Mesendoderm (in vitro differentiated cells): ENCODE data around the gene BEST3. TPM values are rescaled to one million over a fixed set of nuclear protein-coding genes. Genes with fewer than 3 reads are reported as not detected.

Source experiments
- DNase-seq: peaks from one replicate; pipeline ENCODE4 v3.0.0; 2013
- H2AK5ac ChIP-seq: 2 replicates; pipeline ENCODE4 v1.6.1; 2013; ENCODE audit warnings: low read length, inconsistent platforms
- H2BK120ac ChIP-seq: 2 replicates; pipeline ENCODE4 v1.6.1; 2013; ENCODE audit warnings: low read depth, mild to moderate bottlenecking, low read length, moderate library complexity, mixed read lengths
- H2BK15ac ChIP-seq: replicated peaks from 2 replicates; pipeline ENCODE4 v1.6.1; 2013; ENCODE audit warnings: low read depth, mild to moderate bottlenecking, moderate library complexity
- H2BK5ac ChIP-seq: 2 replicates; pipeline ENCODE4 v1.6.1; 2013; ENCODE audit warnings: low read length, inconsistent platforms
- H3K18ac ChIP-seq: 2 replicates; pipeline ENCODE4 v1.6.1; 2013; ENCODE audit warnings: mild to moderate bottlenecking, low read length, mixed read lengths
- H3K23ac ChIP-seq: one replicate; pipeline ENCODE4 v1.6.1; 2013; ENCODE audit warnings: low read length
- H3K27ac ChIP-seq: 2 replicates; pipeline ENCODE4 v1.5.1; 2013; ENCODE audit warnings: low read depth, mild to moderate bottlenecking, inconsistent platforms, low read length, moderate library complexity
- H3K27me3 ChIP-seq: 2 replicates; pipeline ENCODE4 v1.6.1; 2013; ENCODE audit warnings: low read length, control low read depth, mild to moderate bottlenecking, inconsistent platforms; ENCODE audit not compliant: insufficient read depth, poor library complexity
- H3K36me3 ChIP-seq: 2 replicates; pipeline ENCODE4 v1.6.1; 2013; ENCODE audit warnings: low read length, inconsistent platforms; ENCODE audit not compliant: control insufficient read depth, insufficient read depth
- H3K4ac ChIP-seq: one replicate; pipeline ENCODE4 v1.6.1; 2013; ENCODE audit warnings: low read depth, mild to moderate bottlenecking, low read length, moderate library complexity
- H3K4me1 ChIP-seq: 2 replicates; pipeline ENCODE4 v1.6.1; 2013; ENCODE audit warnings: low read depth, low read length, inconsistent platforms; ENCODE audit not compliant: control insufficient read depth
- H3K4me2 ChIP-seq: 2 replicates; pipeline ENCODE4 v1.6.1; 2013; ENCODE audit warnings: low read length
- H3K4me3 ChIP-seq: 2 replicates; pipeline ENCODE4 v1.5.1; 2013; ENCODE audit warnings: mild to moderate bottlenecking, low read length
- H3K56ac ChIP-seq: one replicate; pipeline ENCODE4 v1.6.1; 2013; ENCODE audit warnings: low read length
- H3K79me1 ChIP-seq: 2 replicates; pipeline ENCODE4 v1.6.1; 2013; ENCODE audit warnings: low read length, inconsistent platforms
- H3K79me2 ChIP-seq: 2 replicates; pipeline ENCODE4 v1.6.1; 2013; ENCODE audit warnings: mild to moderate bottlenecking, low read length; ENCODE audit not compliant: control insufficient read depth, insufficient read depth
- H3K9ac ChIP-seq: 2 replicates; pipeline ENCODE4 v1.6.1; 2013; ENCODE audit warnings: low read length, inconsistent platforms
- H4K5ac ChIP-seq: one replicate; pipeline ENCODE4 v1.6.1; 2013; ENCODE audit warnings: low read length
- H4K8ac ChIP-seq: one replicate; pipeline ENCODE4 v1.6.1; 2013; ENCODE audit warnings: low read depth, mild to moderate bottlenecking, control low read depth, low read length, moderate library complexity
- WGBS: extraction: QIAGEN DNeasy Blood & Tissue Kit; methylation state at CpG from one replicate; pipeline ENCODE4 v1.1.7; 2013; ENCODE audit warnings: low lambda C conversion rate, missing lambda C conversion rate; ENCODE audit not compliant: insufficient coverage; ENCODE audit errors: extremely low coverage; 5-methylcytosine and 5-hydroxymethylcytosine counted together
- polyA plus RNA-seq, 2 experiments: library from polyadenylated mRNA; stranded (reverse); fragments of 200-250 nt; gene quantifications; one replicate each; pipeline ENCODE4 v1.2.3, GENCODE V29; 2013

BEST3 gene
- 0.70 TPM for polyA plus RNA-seq (2013, experiment 1 of 2)
- 0.31 TPM for polyA plus RNA-seq (2013, experiment 2 of 2)

DNA sequence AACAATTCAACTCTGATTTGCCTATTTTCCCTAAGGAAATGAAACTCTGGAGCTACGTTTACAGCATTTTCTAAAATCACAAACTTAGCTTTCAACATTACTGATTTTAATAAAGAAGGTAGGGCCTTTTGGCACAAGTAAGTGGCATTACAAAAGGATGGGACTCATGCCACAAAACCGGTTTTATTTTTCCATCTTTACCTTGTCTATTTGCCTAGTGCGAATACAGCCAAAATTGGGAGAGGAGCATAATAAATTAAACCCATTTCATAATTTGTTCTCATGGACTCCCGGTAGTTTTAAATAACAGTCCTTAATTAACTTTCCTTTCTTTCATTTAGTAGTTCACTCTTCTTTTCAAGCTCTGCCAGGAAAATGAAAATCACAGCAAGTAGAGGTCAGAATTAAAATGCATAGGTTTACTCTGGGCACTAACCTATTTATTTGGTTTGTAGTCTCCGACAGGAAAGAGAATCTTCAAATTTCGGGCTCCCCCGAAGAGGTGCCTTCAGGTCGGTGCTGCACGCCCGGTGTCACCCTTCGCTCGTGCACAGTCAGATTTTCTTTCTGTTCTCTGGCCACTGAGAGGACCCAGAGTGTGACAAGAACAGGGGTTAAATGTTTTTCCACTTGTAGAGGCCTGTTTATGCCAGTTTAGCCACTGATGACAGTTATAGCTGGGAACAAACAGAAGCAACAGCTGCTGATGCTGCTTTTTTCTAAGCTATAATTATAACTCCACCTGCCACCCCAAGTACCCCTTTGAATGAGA is at the start of gene BEST3:
Gene BEST3, minus strand, starts transcription at position 535 of the 772 bp plus-strand sequence. CDS start 1,505 bp downstream, outside the sequence.
- Histone ChIP-seq H2BK5ac (no peak within 1 kb of the TSS), H3K4me2 (no peak within 1 kb of the TSS), H3K4me1 (no peaks in the 10 kb centered on the region), H3K27me3 (no peaks in the 10 kb centered on the region), H2BK120ac (no peak within 1 kb of the TSS), H3K79me1 (no peaks in the 10 kb centered on the region), H4K5ac (no peak within 1 kb of the TSS), H3K36me3 (no peaks in the 10 kb centered on the region), H3K4me3 (no peak within 1 kb of the TSS), H3K9ac (no peak within 1 kb of the TSS), H3K79me2 (no peaks in the 10 kb centered on the region), H4K8ac (no peak within 1 kb of the TSS), H3K18ac (no peak within 1 kb of the TSS), H3K4ac (no peak within 1 kb of the TSS), H2BK15ac (no peak within 1 kb of the TSS), H2AK5ac (no peak within 1 kb of the TSS), H3K27ac (no peak within 1 kb of the TSS), H3K23ac (no peak within 1 kb of the TSS), H3K56ac (no peak within 1 kb of the TSS)
- no CpG with 5 or more reads among the region's 12 CpGs for WGBS
- DNase-seq, result no peak

DNA sequence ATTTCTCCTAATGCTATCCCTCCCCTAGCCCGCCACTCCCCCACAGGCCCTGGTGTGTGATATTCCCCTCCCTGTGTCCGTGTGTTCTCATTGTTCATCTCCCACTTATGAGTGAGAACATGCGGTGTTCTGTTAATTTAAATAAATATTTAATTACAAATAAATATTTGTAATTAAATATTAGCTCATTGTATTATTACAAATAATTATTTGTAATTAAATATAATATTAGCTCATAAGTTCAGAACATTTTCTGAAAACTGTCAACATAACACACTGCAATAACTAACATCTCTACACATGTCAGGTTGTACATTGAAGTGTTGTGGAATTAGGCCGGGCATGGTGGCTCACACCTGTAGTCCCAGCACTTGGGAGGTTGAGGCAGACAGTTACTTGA is 45.0 kb upstream of the BEST3 start:
- no peak overlapping the region for H3K9ac ChIP-seq
- DNase-seq, result no peak
- no peak overlapping the region for H3K27ac ChIP-seq
- H3K18ac ChIP-seq, result no peak overlapping the region
- H3K4ac ChIP-seq, result no peak overlapping the region
- H3K56ac ChIP-seq, result no peak overlapping the region
- H2BK120ac ChIP-seq, result no peak overlapping the region
- H2BK15ac ChIP-seq, result no peak overlapping the region
- H3K79me1 ChIP-seq, result peaks cover 2% of the 10 kb centered on the region
- no peak overlapping the region for H4K8ac ChIP-seq
- no CpG with 5 or more reads among the region's 4 CpGs for WGBS
- H3K27me3 ChIP-seq, result no peaks in the 10 kb centered on the region
- H3K4me2 ChIP-seq, result no peak overlapping the region
- H2AK5ac ChIP-seq, result no peak overlapping the region
- H3K23ac ChIP-seq, result no peak overlapping the region
- no peaks in the 10 kb centered on the region for H3K36me3 ChIP-seq
- no peaks in the 10 kb centered on the region for H3K4me1 ChIP-seq
- no peak overlapping the region for H4K5ac ChIP-seq
- no peak overlapping the region for H2BK5ac ChIP-seq
- H3K4me3 ChIP-seq, result no peak overlapping the region
- H3K79me2 ChIP-seq, result no peaks in the 10 kb centered on the region

DNA sequence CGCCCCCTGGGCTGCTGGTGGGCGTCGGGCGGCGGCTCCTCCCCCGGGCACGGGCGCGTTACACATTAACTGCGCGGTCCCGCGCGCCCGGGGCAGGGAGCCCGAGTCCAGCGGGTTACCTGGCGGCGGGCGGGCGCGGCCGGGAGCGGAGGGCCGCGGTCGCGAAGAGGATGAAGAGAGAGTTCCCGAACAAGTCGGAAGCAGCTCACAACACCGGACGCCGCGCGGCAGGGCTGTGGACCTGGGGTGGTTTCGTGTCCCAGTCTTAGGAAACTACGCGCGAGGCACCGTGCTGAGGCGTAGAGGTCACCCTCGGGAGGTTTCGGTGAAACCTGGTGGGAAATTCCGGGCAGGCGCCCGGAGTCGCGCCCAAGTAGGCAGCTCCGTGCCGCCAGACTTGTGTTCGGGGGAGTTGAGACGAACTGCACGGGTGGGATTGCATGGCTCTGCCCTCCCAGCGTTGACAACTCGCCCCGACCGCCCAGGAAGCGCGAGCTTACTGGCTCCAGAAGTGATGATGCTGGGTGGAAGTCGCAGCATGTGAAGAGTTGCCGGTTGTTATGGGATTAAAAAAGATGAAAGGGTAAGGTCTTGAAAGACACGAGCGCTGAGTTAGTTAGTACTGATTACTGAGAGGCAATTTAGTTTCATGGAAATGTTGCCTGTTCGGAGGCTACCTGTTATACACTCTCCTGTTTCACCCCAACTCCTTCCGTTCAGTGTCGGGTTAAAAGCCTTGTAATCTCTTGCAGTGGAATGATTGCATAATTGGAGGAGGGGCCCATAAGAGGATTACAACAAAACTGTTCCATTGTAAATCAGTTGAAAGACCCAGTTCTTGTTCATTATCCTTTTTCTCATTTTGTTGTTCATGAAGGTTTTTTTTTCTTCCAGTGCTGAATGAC is 40.4 kb upstream of the BEST3 start:
- Histone ChIP-seq H3K18ac (no peak overlapping the region), H3K4me3 (peak overlapping the region; percentile 70), H3K36me3 (no peaks in the 10 kb centered on the region), H3K23ac (no peak overlapping the region), H3K79me2 (no peaks in the 10 kb centered on the region), H3K4me1 (no peaks in the 10 kb centered on the region), H3K56ac (peak overlapping the region; percentile 65), H3K27ac (no peak overlapping the region), H4K5ac (no peak overlapping the region), H3K9ac (peak overlapping the region; percentile 59), H3K27me3 (no peaks in the 10 kb centered on the region), H3K4ac (no peak overlapping the region), H2BK15ac (no peak overlapping the region), H4K8ac (no peak overlapping the region), H3K79me1 (no peaks in the 10 kb centered on the region), H2AK5ac (no peak overlapping the region), H3K4me2 (peak overlapping the region; percentile 56), H2BK5ac (no peak overlapping the region), H2BK120ac (no peak overlapping the region)
- WGBS, result no CpG with 5 or more reads among the region's 66 CpGs
- DNase-seq, result peak; percentile 70

DNA sequence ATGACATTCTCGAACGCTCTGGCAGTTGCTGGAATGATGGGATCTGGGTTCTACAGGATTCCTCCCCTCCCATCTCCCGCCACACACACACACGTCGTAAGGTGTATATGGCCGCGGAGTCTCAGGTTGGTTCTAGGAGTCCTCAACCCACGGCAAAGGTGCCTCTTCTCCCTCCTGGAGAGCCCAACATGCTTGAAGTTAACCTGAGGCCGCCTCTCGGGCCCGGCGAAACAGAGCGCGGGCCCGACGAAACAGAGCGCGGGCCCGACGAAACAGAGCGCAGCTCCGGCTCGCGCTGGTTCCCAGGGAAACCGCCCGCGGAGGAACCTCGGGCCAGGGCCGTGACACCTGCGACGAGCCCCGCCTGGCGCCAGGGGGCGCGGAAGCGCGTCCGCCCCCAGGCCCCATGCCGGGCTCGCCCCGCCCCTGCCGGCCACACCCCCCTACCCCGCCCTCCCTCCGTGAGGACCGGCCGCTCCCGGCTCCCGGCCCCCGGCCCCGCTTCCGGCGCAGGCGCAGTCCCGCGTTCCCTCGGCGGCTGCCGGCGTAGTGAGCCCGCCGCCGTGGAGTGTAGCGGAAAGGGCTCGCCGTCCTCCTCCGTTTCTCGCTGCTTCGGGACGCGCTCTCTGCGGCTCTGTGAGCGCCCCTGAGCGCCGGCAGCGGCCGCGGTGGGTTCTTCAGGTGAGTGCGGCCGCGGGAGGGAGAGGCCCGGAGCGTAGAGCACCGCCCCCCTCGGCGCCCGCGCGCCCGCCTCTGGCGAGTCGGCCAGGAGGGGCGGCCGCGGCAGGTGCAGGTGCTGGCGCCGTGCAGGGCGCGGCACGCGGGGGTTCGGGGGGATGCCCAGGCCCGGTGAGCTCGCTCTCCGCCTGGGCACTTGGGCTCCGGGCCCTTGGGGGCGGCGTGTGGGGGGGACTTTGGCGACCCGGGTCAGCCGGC is 39.5 kb upstream of the BEST3 start, which contains the start of gene RAB3IP:
Gene RAB3IP, plus strand, starts transcription at position 510 of the 936 bp plus-strand sequence. CDS start 16,549 bp downstream, outside the sequence.
- Histone ChIP-seq H3K36me3 (no peaks in the 10 kb centered on the region), H3K56ac (peak within 1 kb of the TSS; percentile 86), H3K9ac (peak within 1 kb of the TSS; percentile 66), H3K4me1 (no peaks in the 10 kb centered on the region), H3K18ac (no peak within 1 kb of the TSS), H4K5ac (no peak within 1 kb of the TSS), H3K79me2 (no peaks in the 10 kb centered on the region), H2AK5ac (no peak within 1 kb of the TSS), H3K27ac (peak within 1 kb of the TSS; percentile 77), H3K4me3 (peak within 1 kb of the TSS; percentile 70), H2BK15ac (no peak within 1 kb of the TSS), H3K4ac (no peak within 1 kb of the TSS), H2BK120ac (no peak within 1 kb of the TSS), H3K4me2 (peak within 1 kb of the TSS; percentile 84), H3K27me3 (no peaks in the 10 kb centered on the region), H3K79me1 (no peaks in the 10 kb centered on the region), H4K8ac (no peak within 1 kb of the TSS), H2BK5ac (no peak within 1 kb of the TSS), H3K23ac (no peak within 1 kb of the TSS)
- DNase-seq, result peak; percentile 90
- no CpG with 5 or more reads among the region's 110 CpGs for WGBS

DNA sequence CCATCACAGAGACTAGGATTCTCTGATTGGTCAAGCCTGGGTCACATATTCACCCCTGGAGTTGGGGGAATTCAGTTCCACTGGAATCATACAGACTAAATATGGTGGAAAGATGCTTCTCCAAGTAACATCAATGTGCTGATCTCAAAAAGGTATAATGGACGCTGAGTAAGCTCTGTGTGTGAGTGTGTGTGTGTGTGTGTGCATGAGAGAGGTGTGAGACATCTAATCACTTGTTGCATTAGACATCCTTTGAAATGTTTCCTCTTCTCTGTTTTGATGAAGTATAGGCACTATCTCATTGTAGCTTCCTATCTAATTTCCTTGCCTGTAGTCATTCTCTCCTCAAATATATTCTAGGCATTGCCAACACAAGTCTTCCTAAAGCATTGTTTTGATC is 34.5 kb upstream of the BEST3 start:
- H2BK15ac ChIP-seq, result no peak overlapping the region
- H3K56ac ChIP-seq, result no peak overlapping the region
- no peak overlapping the region for H3K4me2 ChIP-seq
- no CpG with 5 or more reads among the region's 1 CpG for WGBS
- no peaks in the 10 kb centered on the region for H3K27me3 ChIP-seq
- H4K8ac ChIP-seq, result no peak overlapping the region
- no peaks in the 10 kb centered on the region for H3K79me2 ChIP-seq
- DNase-seq, result no peak
- H2BK120ac ChIP-seq, result no peak overlapping the region
- no peaks in the 10 kb centered on the region for H3K79me1 ChIP-seq
- no peak overlapping the region for H3K27ac ChIP-seq
- no peak overlapping the region for H2AK5ac ChIP-seq
- H3K4me3 ChIP-seq, result no peak overlapping the region
- no peaks in the 10 kb centered on the region for H3K36me3 ChIP-seq
- no peak overlapping the region for H3K23ac ChIP-seq
- no peak overlapping the region for H4K5ac ChIP-seq
- no peak overlapping the region for H3K18ac ChIP-seq
- H3K9ac ChIP-seq, result no peak overlapping the region
- no peak overlapping the region for H3K4ac ChIP-seq
- no peaks in the 10 kb centered on the region for H3K4me1 ChIP-seq
- no peak overlapping the region for H2BK5ac ChIP-seq
